HG03342 (cell line): ENCODE data around the gene RABL2B.

Experiments
- ATAC-seq: cut with Tn5 transposase; IDR thresholded peaks from one replicate; pipeline ENCODE4 v1.9.1; 2021; ENCODE audit warnings: mild to moderate bottlenecking, moderate library complexity; ENCODE audit not compliant: unreplicated experiment

The RABL2B gene

GRCh38 chr22:50723991-50724390 is 59.4 kb downstream of the RABL2B start:
- ATAC-seq = no peak

- no peak for ATAC-seq
Observed at GRCh38 chr22:50722716-50723428, 60.6 kb downstream of the RABL2B start.

- no peak for ATAC-seq
Observed at GRCh38 chr22:50722048-50722701, 61.3 kb downstream of the RABL2B start.

GRCh38 chr22:50721257-50721844 is 62.1 kb downstream of the RABL2B start:
- no peak for ATAC-seq

- ATAC-seq = no peak
Observed at GRCh38 chr22:50720301-50721256, 62.9 kb downstream of the RABL2B start.

- ATAC-seq = no peak
Observed at GRCh38 chr22:50719814-50720300, 63.6 kb downstream of the RABL2B start.

GRCh38 chr22:50718352-50718709 is 65.1 kb downstream of the RABL2B start:
- ATAC-seq = no peak

GRCh38 chr22:50717709-50718351 is 65.6 kb downstream of the RABL2B start:
- ATAC-seq = no peak
